HG03460 (cell line): ENCODE measurements around the gene PSMD3.
"Not testable (repeated sequence)": the region's sequence is repeated elsewhere in the genome, so short reads cannot be mapped to it uniquely, and the experiment has no call there.

Experiments
- ATAC-seq: cut with Tn5 transposase; IDR thresholded peaks from one replicate; pipeline ENCODE4 v1.9.1; 2021; ENCODE audit not compliant: unreplicated experiment

PSMD3 gene

GRCh38 chr17:39995438-39995837 lies 14.8 kb downstream of the PSMD3 start:
- ATAC-seq: no peak

GRCh38 chr17:39996162-39996561 lies 15.6 kb downstream of the PSMD3 start:
- no peak for ATAC-seq

GRCh38 chr17:39996800-39997199 lies 16.2 kb downstream of the PSMD3 start:
- no peak for ATAC-seq

- no peak for ATAC-seq
These were observed 16.9 kb downstream of the PSMD3 start for GRCh38 chr17:39997543-39997942.

- ATAC-seq: no peak
These were observed 18.5 kb downstream of the PSMD3 start for GRCh38 chr17:39999067-39999466.

GRCh38 chr17:40000161-40000560 lies 19.6 kb downstream of the PSMD3 start:
- no peak for ATAC-seq

GRCh38 chr17:40001335-40001734 lies 20.7 kb downstream of the PSMD3 start:
- ATAC-seq: not testable (repeated sequence)

- ATAC-seq: no peak
These were observed 23.5 kb downstream of the PSMD3 start for GRCh38 chr17:40004072-40004471.

- ATAC-seq: no peak
These were observed 24.1 kb downstream of the PSMD3 start for GRCh38 chr17:40004712-40005111.

GRCh38 chr17:40005520-40005919 lies 24.9 kb downstream of the PSMD3 start:
- no peak for ATAC-seq

GRCh38 chr17:40010946-40011500 lies 30.4 kb downstream of the PSMD3 start:
- ATAC-seq: not testable (repeated sequence)

- not testable (repeated sequence) for ATAC-seq
These were observed 31.5 kb downstream of the PSMD3 start for GRCh38 chr17:40012017-40012647.

GRCh38 chr17:40014375-40014980 lies 33.9 kb downstream of the PSMD3 start:
- ATAC-seq: no peak

- no peak for ATAC-seq
These were observed 34.7 kb downstream of the PSMD3 start, which contains the start of gene CSF3 for GRCh38 chr17:40015005-40015997. Gene CSF3 (plus strand): TSS chr17:40015440. CDS start chr17:40015475, 35 bp downstream.

GRCh38 chr17:40015998-40016985 lies 35.7 kb downstream of the PSMD3 start:
- ATAC-seq: no peak

- no peak for ATAC-seq
These were observed 36.9 kb downstream of the PSMD3 start for GRCh38 chr17:40017422-40018080.

- ATAC-seq: no peak
These were observed 37.9 kb downstream of the PSMD3 start for GRCh38 chr17:40018211-40019121.
